Measurements from ENCODE around the gene PLEKHG3.

Gene PLEKHG3

GRCh38 chr14:64728856-64729255, 24.6 kb downstream of the PLEKHG3 start:
- DNase-seq: no peak

GRCh38 chr14:64729386-64730060, 25.3 kb downstream of the PLEKHG3 start:
- no peak for DNase-seq

GRCh38 chr14:64730061-64730440, 25.8 kb downstream of the PLEKHG3 start:
- DNase-seq: no peak

GRCh38 chr14:64730681-64731080, 26.5 kb downstream of the PLEKHG3 start:
- DNase-seq: no peak

GRCh38 chr14:64731141-64731581, 26.9 kb downstream of the PLEKHG3 start:
- DNase-seq: no peak

- DNase-seq: no peak
These were observed 27.8 kb downstream of the PLEKHG3 start for GRCh38 chr14:64732066-64732465.

- DNase-seq: no peak
These were observed 28.4 kb downstream of the PLEKHG3 start for GRCh38 chr14:64732536-64733120.

GRCh38 chr14:64733321-64733720, 29.1 kb downstream of the PLEKHG3 start:
- no peak for DNase-seq

GRCh38 chr14:64733899-64734298, 29.7 kb downstream of the PLEKHG3 start:
- DNase-seq: no peak

GRCh38 chr14:64734990-64735389, 30.8 kb downstream of the PLEKHG3 start:
- no peak for DNase-seq

GRCh38 chr14:64736271-64737169, 32.3 kb downstream of the PLEKHG3 start:
- DNase-seq: no peak

GRCh38 chr14:64737391-64738280, 33.4 kb downstream of the PLEKHG3 start:
- DNase-seq: no peak

GRCh38 chr14:64738281-64738804, 34.1 kb downstream of the PLEKHG3 start:
- no peak for DNase-seq

GRCh38 chr14:64741200-64741599, 37.0 kb downstream of the PLEKHG3 start:
- DNase-seq: no peak

- no peak for DNase-seq
These were observed 37.7 kb downstream of the PLEKHG3 start for GRCh38 chr14:64741961-64742360.

GRCh38 chr14:64743061-64743460, 38.8 kb downstream of the PLEKHG3 start:
- DNase-seq: no peak

- DNase-seq: no peak
These were observed 41.4 kb downstream of the PLEKHG3 start for GRCh38 chr14:64745511-64746091.

- no peak for DNase-seq
These were observed 42.4 kb downstream of the PLEKHG3 start for GRCh38 chr14:64746298-64747250.

GRCh38 chr14:64747327-64747726, 43.1 kb downstream of the PLEKHG3 start:
- DNase-seq: no peak

- DNase-seq: no peak
These were observed 44.3 kb downstream of the PLEKHG3 start for GRCh38 chr14:64748521-64748920.
